SK-N-DZ (cell line): Measurements from ENCODE around the gene DHRSX.
"Not testable (repeated sequence)": the region's sequence is repeated elsewhere in the genome, so short reads cannot be mapped to it uniquely, and the experiment has no call there.

ENCODE experiments used
- DNase-seq: peaks from one replicate; pipeline ENCODE4 v3.0.0-alpha.2; 2015; ENCODE audit warnings: low spot score

DHRSX gene

DNA sequence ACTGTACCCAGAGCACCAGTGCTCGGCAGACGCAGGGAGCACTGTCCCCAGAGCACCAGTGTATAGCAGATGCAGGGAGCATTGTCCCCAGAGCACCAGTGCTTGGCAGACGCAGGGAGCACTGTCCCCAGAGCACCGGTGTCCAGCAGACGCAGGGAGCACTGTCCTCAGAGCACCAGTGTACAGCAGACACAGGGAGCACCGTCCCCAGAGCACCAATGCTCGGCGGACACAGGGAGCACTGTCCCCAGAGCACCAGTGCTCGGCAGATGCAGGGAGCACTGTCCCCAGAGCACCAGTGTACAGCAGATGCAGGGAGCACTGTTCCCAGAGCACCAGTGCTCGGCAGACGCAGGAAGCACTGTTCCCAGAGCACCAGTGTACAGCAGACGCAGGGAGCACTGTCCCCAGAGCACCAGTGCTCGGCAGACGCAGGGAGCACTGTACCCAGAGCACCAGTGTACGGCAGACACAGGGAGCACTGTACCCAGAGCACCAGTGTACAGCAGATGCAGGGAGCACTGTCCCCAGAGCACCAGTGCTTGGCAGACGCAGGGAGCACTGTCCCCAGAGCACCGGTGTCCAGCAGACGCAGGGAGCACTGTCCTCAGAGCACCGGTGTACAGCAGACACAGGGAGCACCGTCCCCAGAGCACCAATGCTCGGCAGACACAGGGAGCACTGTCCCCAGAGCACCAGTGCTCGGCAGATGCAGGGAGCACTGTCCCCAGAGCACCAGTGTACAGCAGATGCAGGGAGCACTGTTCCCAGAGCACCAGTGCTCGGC lies 234.9 kb downstream of the DHRSX start:
- DNase-seq: not testable (repeated sequence)

DNA sequence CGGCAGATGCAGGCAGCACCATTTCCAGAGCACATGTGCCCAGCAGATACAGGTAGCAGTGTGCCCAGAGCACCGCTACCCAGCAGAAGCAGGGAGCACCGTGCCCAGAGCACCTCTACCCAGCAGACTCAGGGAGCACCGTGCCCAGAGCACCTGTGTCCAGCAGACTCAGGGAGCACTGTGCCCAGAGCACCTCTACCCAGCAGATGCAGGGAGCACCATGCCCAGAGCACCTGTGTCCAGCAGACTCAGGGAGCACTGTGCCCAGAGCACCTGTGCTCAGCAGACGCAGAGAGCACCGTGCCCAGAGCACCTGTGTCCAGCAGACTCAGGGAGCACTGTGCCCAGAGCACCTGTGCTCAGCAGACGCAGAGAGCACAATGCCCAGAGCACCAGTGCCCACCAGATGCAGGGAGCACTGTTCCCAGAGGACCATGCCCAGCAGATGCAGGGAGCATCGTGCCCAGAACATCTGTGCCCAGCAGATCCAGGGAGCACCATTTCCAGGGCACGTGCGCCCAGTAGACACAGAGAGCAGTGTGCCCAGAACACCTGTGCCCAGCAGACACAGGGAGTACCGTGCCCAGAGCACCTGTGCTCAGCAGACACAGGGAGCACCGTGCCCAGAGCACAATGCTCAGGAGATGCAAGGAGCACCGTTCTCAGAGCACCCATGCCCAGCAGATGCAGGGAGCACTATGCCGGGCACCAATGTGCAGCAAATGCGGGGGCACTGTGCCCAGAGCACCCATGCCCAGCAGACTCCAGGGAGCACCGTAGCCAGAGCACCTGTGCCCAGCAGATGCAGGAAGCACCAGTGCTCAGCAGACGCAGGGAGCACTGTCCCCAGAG lies 236.4 kb downstream of the DHRSX start:
- no peak for DNase-seq

DNA sequence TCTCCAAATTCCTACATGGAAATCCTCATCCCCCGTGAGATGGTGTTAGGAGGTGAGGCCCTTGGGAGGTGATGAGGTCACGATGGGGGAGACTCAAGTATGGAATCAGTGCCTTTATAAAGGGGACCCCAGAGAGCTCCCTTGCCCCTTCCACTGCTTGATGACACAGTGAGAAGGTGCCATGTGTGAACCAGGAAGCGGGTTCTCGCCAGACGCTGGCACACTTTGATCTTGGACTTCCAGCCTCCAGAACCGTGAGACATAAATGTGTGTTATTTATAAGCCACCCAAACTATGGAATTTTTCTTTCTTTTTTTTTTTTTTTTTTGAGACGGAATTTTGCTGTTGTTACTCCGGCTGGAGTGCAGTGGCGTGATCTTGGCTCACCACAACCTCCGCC lies 237.6 kb downstream of the DHRSX start:
- DNase-seq: no peak

DNA sequence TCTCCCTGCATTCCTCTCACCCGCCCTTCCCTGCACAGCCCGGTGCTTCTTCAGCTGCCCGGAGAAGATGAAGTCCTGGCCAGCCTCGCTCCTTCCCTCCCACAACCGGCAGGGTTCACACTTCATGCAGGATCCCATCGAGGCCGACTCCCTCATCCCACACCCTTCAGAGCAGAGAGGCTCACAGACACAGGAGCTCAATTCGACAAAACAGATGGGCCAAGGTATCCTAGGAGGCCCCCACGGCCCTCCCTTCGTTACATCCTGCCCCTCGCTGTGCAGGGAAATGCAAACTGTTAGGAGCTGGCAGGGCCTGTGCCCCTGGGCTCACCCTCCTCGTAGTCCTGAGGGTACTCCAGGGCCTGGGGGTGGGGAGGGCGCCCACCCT lies 238.1 kb downstream of the DHRSX start:
- no peak for DNase-seq

DNA sequence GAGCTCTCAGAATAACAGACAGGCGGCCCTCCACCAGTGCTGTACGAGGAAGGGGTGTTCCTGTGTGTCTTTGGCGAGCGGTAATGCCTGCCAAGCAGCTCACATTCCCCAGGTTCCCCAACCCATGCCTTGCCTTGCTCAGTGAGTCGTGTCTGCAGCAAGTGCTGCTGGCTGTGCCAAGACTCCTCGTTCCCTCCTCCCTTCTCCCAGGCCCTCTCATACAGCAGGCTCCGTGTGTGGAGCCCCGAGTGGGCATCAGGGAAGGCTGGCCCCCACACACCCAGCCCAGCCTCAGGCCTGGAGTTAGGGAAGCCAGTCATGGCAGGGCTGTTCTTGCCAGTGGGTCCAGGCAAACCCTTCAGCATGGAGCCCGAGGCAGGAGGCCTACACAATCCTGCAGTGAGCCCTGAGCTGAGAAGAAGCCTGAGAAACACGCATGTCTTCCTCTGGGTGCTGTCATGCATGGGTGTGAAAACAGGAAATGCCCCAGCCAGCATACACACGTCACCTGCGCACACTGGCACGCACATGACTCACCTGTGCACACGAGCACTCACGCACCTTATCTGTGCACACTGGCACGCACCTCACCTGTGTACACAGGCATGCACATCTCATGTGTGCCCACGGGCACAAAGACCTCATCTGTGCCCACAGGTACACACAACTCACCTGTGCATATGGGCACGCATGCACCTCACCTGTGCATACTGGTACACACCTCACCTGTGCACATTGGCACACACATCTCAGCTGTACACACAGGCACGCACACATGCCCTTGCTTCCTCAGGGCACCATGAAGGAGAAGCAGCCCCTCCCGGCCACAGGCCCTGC lies 238.7 kb downstream of the DHRSX start:
- DNase-seq: no peak

DNA sequence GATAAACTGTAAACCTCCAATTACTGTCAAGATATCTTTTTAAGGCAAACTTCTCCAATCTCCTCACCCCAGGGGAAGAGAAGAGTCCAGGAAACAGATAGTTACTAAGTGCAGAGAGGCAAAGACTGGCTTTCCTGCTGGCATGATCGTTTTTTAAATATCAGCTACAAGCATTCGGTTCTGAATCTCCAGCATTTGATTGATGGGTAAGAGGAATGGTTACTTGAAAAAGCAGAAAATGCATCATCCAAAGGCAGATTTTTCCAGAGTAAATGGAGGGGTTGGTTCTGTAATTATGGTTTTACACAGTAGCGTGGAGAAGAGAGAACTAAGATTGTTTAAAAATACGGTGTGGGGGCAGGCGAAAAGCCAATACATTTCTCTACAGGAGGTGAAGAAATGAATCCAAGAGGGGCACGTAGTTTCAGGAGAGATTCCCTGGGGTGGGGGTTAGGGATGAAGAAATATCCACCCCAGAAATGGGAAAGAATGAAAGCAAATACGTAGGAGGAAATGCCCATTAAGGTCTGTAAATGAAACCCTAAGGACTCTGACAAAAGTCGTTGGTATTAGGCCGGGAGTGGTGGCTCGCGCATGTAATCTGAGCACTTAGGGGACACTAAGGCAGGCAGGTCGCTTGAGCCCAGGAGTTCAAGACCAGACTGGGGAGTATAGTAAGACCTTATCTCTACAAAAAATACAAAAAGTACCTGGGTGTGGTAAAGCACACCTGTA lies 248.3 kb downstream of the DHRSX start:
- DNase-seq: no peak

DNA sequence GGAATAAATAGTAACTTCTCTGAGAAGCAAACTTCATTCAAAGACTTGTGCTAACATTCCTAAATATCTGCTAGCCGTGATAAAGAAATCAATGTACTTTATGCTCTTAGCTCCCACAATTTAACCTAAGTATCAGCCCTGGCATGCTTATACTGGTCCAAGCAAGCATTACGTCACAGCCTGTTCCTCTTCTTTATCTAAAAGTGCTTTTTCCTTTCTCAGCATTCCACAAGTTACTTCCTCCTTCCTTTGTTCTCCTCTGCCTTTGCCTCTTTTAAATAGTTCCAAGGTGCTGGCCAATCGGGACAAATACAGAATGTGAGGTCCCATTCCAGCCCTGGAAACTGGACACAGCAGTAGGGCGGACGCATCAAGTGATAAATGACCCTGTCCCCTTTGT lies 249.6 kb downstream of the DHRSX start:
- DNase-seq: no peak

DNA sequence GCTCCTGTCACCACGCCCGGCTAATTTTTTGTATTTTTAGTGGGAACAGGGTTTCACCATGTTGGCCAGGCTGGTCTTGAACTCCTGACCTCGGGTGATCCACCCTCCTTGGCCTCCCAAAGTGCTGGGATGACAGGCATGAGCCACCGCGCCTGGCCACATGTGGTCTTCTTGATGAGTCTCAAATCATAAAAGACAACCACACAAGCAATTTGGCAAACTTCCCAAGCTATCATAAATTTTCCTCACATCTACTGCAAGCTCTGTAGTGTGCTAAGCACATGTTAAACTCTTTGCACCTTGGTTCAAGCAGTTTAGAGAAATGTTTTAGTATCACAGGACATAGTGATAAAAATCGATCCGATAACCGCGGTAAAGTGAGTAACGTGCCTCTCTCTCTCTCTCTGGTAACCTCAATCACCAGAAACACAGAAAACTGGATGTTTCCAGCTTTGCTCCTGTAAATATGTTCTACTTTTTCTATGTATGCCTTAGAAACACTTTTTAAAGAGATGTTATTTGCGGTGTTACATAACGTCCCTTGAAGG lies 256.8 kb downstream of the DHRSX start:
- DNase-seq: no peak

DNA sequence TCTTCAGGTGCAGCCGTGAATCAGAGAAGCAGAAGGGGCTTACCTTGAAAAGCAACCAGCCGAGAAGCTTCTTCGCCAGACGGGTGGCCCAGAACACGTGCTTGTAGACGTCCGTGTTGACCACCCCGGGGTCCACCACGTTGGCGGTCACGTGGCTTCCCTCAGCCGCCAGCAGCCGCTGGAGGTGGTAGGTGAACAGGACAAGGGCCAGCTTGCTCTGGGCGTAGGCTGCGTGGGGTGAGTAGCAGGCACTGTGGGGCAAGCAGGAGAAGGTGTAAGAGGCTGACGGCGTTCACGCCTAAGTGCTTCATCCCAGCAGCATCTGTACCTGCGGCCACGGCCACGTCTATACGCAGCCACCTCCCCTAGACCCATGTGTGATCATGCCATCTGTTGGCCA lies 257.8 kb downstream of the DHRSX start:
- no peak for DNase-seq

DNA sequence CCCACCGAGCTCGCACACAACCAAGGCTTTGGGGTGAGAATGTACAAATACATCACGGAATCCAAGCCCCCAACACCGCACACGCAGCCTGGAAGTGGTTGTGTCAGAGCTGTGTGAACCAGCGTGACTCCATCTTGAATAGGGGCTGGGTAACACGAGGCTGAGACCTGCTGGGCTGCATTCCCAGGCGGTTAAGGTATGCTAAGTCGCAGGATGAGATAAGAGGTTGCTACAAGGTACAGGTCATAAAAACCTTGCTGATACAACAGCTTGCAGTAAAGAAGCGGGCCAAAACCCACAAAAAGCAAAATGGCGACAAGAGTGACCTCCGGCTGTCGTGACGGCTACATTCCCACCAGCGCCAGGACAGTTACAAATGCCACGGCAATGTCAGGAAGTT lies 258.4 kb downstream of the DHRSX start:
- no peak for DNase-seq

DNA sequence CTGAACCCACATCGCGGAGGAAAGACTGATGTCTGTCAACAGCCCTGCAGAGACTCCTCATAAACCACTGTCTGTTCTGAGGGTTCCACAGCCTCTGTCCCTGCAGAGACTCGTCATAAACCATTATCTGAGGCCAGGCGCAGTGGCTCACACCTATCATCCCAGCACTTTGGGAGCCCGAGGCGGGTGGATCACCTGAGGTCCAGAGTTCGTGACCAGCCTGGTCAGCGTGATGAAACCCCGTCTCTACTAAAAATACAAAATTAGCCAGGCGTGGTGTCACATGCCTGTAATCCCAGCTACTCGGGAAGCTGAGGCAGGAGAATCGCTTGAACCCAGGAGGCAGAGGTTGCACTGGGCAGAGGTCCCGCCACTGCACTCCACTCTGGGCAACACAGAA lies 259.3 kb downstream of the DHRSX start:
- not testable (repeated sequence) for DNase-seq

DNA sequence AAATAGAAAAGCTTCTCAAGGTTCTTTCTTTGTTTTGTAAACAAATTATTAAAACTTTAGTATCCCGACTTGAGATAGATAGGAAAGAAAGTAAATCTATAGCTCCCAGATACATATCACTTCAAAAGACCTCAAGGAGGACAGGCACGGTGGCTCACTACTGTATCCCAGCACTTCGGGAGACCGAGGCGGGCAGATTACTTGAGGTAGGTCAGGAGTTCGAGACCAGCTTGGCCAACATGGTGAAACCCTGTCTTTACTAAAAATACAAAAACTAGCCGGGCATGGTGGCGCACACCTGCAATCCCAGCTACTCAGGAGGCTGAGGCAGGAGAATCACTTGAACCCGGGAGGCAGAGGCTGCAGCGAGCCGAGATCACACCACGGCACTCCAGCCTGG lies 260.0 kb downstream of the DHRSX start:
- DNase-seq: not testable (repeated sequence)

DNA sequence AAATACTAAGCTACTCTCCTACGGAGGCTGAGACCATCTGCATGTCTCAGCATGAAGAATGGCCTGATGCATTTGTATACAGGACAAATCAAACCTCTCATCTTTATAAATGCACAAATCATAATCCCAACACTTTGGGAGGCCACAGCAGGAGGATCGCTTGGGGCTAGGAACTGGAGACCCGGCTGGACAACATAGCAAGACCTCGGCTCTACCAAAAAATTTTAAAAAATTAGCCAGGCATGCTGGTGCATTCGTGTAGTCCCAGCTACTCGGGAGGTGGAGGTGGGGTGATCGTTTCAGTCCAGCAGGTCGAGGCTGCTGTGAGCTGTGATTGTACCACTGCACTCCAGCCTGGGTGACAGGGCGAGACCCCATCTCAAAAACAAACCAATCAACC lies 262.8 kb downstream of the DHRSX start:
- DNase-seq: no peak

DNA sequence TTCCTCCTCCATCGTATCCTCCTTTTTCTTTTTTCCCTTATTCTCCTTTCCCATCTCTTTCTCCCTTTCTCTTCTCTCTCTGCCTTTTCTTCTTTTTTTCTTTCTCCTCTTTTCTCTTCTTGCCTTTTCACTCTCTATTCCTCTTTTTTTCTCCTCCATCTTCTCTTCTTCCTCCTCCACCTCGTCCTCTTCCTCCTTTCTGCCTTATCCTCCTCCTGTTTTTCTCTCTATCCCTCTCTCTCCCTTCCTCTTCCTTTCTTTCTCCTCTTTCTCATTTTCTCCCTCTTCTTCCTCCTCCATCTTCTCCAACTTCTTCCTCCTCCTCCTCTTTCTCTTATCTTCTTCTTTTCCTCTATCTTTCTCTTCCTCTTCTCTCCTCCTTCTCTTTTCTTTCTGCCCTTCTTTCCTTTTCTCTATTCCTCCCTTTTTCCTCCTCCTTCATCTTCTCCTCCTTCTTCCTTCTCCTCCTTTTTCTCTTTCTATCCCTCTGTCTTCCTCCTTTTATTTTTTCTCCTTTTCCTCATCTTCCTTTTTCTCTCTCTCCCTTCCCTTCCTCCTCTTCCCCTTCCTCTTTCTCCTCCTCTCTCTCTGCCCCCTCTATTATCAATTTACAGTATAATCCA lies 269.1 kb downstream of the DHRSX start:
- DNase-seq: no peak

DNA sequence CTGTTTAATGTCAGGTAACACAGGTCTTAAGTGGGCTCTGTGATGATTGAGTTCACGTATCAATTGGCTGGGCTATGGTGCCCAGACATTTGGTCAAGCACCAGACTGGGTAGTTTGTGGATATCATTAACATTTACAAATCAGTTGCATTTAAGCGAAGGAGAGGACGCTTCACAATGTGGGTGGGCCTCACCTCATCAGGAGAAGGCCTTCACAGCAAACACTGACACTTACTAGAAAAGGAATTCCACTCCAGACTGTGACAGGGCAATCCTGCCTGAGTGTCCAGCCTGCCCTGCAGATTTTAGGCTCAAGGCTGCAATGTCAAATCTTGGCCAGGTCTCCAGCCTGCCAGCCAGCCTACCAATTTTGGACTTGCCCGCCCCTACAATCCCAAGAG lies 270.3 kb downstream of the DHRSX start:
- DNase-seq: no peak

DNA sequence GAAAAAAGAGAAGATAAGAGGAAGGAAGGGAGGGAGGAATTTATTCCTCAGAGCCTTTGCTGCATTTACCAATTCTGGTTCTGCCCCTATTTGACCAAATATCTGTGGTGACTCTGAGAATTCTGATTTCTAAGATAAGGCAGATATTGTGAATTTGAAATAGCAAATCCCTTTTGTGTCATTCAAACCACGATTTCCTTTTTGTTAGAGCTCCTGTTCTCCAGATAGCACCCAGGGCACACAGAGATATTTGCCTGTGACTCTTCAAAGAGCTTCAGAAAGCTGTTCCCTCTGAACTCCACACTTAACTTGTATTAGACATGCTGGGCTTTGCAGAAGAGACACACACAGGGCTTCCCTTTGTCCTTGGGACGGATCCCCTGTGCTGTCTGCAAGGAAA lies 272.2 kb downstream of the DHRSX start:
- DNase-seq: no peak

DNA sequence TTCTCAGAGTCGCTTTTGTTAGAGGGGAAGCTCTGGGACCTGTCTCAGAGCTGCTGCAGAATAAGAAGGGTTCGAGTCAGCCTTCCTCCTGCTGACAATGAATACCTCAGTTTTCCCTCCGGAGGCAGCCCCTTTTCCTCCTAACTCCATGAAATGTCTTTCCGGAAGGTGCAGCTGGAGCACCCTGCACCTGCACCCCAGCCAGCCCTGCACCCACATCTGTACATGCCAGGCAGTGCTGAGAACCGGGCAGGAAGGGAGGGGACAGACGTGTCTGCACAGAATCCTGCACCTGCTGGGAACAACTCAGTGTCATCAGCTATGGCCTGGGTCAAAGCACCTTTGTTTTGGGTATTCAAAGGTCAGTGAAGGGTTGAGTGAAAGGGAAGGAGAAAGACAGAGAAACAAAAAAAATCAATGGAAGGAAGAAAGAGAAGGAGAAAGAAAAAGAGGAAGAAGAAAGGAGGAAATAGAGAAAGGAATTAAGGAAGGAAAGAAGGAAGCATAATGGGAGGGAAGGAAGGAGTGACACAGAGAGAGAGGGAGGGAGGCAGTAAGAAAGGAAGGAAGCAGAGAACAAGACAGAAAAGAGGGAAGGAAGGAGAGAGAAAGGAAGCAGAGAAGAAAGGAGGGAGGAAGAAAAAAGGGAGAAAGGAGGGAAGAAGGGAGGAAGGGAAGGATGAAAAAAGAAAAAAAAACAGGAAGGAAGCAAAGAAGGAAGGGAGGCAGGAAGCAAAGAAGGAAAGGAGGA lies 273.7 kb downstream of the DHRSX start:
- DNase-seq: no peak

DNA sequence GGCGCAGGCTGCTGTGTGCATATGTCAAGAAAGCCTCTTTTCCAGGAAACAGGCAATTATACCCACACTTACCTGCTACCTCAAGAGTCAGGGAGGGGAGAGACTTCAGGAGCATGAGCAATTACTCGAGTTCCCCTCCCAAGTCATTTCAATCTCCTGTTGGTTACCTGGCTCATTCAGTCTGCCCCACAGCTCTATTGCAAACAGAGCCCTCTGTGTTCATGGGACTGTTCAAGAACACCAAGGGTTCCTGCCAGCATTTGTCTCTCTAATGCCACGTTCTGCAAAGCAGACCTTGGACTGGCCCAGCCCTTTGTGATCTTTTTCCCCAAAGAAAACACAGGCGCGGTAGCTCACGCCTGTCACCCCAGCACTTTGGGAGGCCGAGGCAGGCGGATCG lies 274.6 kb downstream of the DHRSX start:
- no peak for DNase-seq

DNA sequence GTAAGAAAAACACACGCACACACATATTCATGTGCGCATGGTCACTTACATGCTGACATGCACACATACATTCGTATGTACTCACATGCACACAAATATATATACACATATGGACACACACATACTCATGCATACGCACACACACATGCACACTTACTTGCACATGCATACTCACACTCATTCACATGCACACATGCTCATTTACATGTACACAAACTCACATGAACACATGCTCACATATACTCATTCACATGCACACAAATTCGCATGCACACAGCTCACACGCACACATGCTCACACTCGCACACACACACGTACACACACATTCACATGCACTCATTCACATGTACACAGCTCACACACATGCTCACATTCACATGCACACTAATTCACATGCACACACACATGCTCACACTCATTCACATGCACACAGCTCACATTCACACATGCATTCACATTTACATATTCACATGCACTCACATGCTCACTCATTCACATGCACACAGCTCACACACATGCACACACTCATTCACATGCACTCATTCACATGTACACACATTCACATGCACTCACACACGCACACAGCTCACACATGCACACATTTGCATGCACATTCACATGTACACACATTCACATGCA lies 276.1 kb downstream of the DHRSX start:
- DNase-seq: no peak
